Mesodermal cell (in vitro differentiated cells): ENCODE measurements around the gene MBNL3.
A peak's percentile ranks its signal among the peaks of the same experiment; 100 is the strongest.

ENCODE experiments used
- H3K27ac ChIP-seq: 2 replicates; pipeline ENCODE4 v1.7.0; 2013; ENCODE audit warnings: mild to moderate bottlenecking, low read depth, low read length, moderate library complexity; ENCODE audit not compliant: severe bottlenecking
- H3K36me3 ChIP-seq: 2 replicates; pipeline ENCODE4 v1.7.1; 2013; ENCODE audit warnings: mild to moderate bottlenecking, low read length, moderate library complexity; ENCODE audit not compliant: control insufficient read depth, insufficient read depth
- H3K4me1 ChIP-seq: one replicate; pipeline ENCODE4 v1.7.1; 2013; ENCODE audit warnings: mild to moderate bottlenecking, low read length; ENCODE audit not compliant: insufficient read depth, control insufficient read depth, poor library complexity, severe bottlenecking
- H3K4me3 ChIP-seq: 2 replicates; pipeline ENCODE4 v1.7.0; 2013; ENCODE audit warnings: low read length, control low read depth, mild to moderate bottlenecking; ENCODE audit not compliant: insufficient read depth, poor library complexity, severe bottlenecking; ENCODE audit errors: extremely low read depth
- H3K9me3 ChIP-seq: 2 replicates; pipeline ENCODE4 v1.7.1; 2013; ENCODE audit warnings: mild to moderate bottlenecking, low read length, moderate library complexity; ENCODE audit not compliant: control insufficient read depth
- WGBS, 2 experiments: methylation state at CpG; one replicate each; pipeline ENCODE4 v1.1.5; 2013; ENCODE audit warnings: missing lambda C conversion rate in 2 of 2; ENCODE audit not compliant: insufficient coverage in 2 of 2; 5-methylcytosine and 5-hydroxymethylcytosine counted together

The MBNL3 gene

DNA sequence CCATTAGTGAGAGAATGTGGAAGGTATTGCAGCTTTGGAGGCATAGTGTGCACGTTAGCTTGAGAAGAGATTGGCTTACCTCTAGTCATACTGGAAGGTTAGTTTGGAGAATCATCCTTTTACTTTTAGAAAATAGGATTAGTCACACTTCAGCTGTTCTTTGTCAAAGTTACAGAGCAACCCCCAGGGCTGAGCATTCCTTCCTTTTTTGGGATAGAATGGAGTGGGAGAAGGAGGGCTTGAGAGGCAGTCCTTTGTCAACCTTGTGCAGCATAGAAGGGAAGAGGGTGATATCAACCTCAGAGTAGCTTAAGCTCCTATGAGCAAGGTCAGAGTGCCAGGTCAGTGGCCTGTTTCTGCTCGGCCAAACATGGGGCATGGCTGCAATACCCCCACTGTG, 8.6 kb upstream of the MBNL3 start:
- no peaks in the 10 kb centered on the region for H3K4me1 ChIP-seq
- H3K4me3 ChIP-seq = no peak overlapping the region
- H3K27ac ChIP-seq = no peak overlapping the region
- no peaks in the 10 kb centered on the region for H3K9me3 ChIP-seq
- WGBS, 2 experiments = 71% methylated on average over 1 of the region's 2 CpGs; no CpG with 5 or more reads in 1 of the 2 experiments
- H3K36me3 ChIP-seq = no peaks in the 10 kb centered on the region

DNA sequence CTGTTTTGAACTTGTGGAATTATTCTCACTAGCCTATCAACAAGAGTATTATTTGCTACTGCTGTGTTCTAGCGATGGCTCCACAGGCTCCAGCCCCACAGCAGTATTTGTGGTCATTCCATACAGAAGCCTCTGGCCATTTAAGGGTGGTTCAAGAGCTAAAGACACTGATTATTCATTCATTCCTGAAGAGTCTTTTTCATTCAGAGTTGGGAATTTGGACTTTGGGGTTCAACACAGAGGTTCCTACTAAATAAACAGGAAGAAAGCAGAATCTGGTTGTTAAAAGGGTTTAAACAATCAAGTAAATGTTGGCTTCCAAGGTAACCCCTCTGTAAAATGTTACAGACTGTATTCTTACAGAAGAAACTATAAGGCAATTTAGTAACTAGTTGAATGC, 4.3 kb upstream of the MBNL3 start:
- Histone ChIP-seq H3K36me3 (no peaks in the 10 kb centered on the region), H3K27ac (no peak overlapping the region), H3K9me3 (no peaks in the 10 kb centered on the region), H3K4me3 (no peak overlapping the region), H3K4me1 (no peaks in the 10 kb centered on the region)
- WGBS, 2 experiments = no CpG with 5 or more reads among the region's 1 CpG

DNA sequence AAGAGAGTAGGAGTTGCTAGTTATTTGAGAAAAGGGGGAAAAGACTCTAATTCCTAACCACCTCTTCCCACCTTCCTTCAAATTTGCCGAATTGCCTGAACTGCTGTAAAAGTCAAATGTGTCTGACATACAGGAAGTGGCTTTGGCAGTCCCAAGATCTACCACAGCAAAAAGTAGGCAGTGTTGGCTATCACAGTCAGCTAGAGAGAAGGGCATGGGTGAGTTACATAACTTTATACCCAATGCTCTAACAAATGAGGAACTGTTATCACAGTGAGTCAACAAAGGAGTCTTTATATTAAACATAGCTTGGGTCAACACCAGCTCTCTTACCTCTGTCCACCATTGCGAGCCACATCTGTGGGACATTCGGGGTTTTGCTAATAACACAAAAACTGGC, 2.4 kb upstream of the MBNL3 start:
- no peaks in the 10 kb centered on the region for H3K36me3 ChIP-seq
- no CpG with 5 or more reads among the region's 3 CpGs for WGBS, 2 experiments
- no peak overlapping the region for H3K4me3 ChIP-seq
- H3K27ac ChIP-seq = no peak overlapping the region
- H3K4me1 ChIP-seq = no peaks in the 10 kb centered on the region
- H3K9me3 ChIP-seq = no peaks in the 10 kb centered on the region

DNA sequence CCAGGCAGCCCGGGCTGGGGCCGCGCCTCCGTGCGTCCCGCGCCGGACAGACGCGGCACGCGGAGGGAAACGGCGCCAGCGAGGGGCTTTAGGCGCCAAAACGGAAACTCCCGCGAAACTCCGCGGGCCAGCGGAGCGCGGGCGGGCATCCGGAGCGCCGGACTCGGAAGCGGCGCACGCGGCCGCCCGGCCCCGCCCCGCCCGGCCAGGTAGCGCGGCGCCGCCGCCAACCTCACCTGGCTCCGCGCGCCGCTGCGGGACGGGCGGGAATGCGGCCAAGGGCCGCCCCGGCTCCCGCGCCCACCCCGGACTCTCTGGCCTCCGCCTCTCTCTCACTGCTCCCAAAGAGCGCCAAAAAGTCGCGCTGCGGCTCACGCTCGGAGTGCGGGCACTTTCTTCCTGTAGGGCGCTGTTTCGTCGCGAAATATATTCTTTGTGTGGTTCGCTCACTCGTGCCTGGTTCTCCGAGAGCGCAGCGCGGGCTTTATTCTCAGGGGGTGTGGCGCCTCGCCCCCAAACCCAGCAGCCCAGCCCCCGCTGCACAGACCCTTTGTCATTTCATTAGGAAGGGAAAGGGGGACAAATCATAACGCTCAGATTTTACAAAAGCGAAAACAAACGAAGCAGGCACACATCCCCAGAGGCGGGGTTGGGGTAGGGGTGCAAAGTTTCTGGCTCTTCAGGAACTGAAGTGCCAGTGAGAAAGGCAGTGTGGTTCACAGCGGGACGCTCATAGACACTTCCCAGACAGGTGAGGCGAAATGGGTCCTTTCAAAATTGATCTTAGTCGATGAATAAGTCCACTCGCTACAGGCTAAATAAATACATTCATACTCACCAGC, 961 bp upstream of the MBNL3 start:
- H3K27ac ChIP-seq = no peak overlapping the region
- H3K4me3 ChIP-seq = peak overlapping the region; percentile 48

GRCh38 chrX:132488180-132488705, 595 bp downstream of the MBNL3 start:
- Histone ChIP-seq H3K36me3 (no peaks in the 10 kb centered on the region), H3K4me1 (no peaks in the 10 kb centered on the region), H3K27ac (no peak overlapping the region), H3K9me3 (no peaks in the 10 kb centered on the region), H3K4me3 (peak overlapping the region; percentile 48)
- WGBS, 2 experiments = no CpG with 5 or more reads among the region's 8 CpGs

More for the DNA sequence above, 961 bp upstream of the MBNL3 start:
- Histone ChIP-seq H3K9me3 (no peaks in the 10 kb centered on the region), H3K36me3 (no peaks in the 10 kb centered on the region), H3K4me1 (no peaks in the 10 kb centered on the region)
- 0% methylated on average over 2 to 17 of the region's 86 CpGs for WGBS, 2 experiments

GRCh38 chrX:132486599-132487178, 2.1 kb downstream of the MBNL3 start:
- H3K9me3 ChIP-seq = no peaks in the 10 kb centered on the region
- no CpG with 5 or more reads among the region's 2 CpGs for WGBS, 2 experiments
- no peak overlapping the region for H3K4me3 ChIP-seq
- no peaks in the 10 kb centered on the region for H3K36me3 ChIP-seq
- peaks cover 3% of the 10 kb centered on the region for H3K4me1 ChIP-seq
- H3K27ac ChIP-seq = no peak overlapping the region

GRCh38 chrX:132483951-132484350, 4.9 kb downstream of the MBNL3 start:
- no CpG with 5 or more reads among the region's 2 CpGs for WGBS, 2 experiments

DNA sequence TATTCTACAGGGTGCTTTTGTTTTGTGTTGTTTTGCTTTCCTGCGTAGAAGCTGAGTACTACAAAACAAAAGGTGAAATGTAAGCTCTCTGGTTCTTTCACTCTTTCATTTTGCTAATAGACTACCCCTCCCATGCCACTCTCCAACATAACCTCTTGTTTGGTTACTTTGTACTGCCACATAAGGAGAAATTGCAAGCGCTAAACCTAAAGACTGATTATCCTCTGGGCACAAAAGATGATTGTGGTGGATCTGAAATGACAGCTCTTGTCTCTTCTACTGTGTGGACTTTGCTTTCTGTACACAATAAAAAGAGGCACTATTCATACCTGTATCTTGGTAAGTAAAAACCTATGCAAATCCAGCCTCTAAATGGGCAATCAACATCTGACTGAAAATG, 5.3 kb downstream of the MBNL3 start:
- H3K27ac ChIP-seq = no peak overlapping the region
- H3K4me1 ChIP-seq = peaks cover 13% of the 10 kb centered on the region
- no peak overlapping the region for H3K4me3 ChIP-seq
- no CpG with 5 or more reads among the region's 2 CpGs for WGBS, 2 experiments
- no peaks in the 10 kb centered on the region for H3K36me3 ChIP-seq
- H3K9me3 ChIP-seq = no peaks in the 10 kb centered on the region

More at GRCh38 chrX:132483951-132484350, 4.9 kb downstream of the MBNL3 start:
- Histone ChIP-seq H3K4me3 (no peak overlapping the region), H3K27ac (no peak overlapping the region), H3K9me3 (no peaks in the 10 kb centered on the region), H3K4me1 (peaks cover 13% of the 10 kb centered on the region), H3K36me3 (no peaks in the 10 kb centered on the region)

DNA sequence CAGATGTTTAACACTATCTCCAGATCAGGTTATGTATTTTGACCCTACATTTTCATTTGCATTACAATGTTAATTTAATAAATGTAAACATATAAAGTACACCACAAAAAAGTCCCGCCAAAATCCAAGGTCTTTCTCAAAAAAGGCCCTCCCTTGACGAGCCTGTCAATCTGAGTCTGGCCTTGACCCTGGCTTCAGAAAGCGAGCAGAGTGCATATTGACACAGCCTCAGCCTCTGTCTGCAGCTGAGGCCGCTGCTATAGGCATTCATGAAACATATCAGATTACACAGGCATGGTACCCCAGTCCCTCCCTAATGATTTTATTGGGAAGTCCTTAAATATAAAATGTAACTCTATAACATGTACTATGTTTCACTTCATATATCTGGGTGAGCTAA, 6.2 kb downstream of the MBNL3 start:
- Histone ChIP-seq H3K36me3 (no peaks in the 10 kb centered on the region), H3K4me1 (peaks cover 13% of the 10 kb centered on the region), H3K4me3 (no peak overlapping the region), H3K9me3 (no peaks in the 10 kb centered on the region), H3K27ac (no peak overlapping the region)
- WGBS, 2 experiments = 92% methylated on average over 2 of the region's 4 CpGs; no CpG with 5 or more reads in 1 of the 2 experiments

DNA sequence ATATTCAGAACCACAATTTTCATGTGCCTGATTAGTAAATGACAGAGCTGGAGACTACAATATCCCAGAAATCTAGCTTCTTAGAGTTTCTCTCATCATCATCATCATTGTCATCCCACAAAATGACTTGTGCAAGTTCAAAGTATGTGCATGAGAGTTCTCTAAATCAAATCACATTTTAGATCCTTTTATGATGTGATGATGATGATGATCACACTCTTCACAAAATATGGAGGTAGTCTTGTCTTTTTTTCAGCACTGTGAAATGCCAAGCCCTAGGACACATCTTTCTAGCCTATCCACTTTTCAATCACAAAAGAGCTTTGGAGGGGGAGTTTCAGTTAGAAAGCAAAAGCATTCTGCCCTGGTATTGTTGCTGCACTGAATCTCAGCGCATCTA, 7.4 kb downstream of the MBNL3 start:
- Histone ChIP-seq H3K4me3 (no peak overlapping the region), H3K36me3 (no peaks in the 10 kb centered on the region)
- WGBS, 2 experiments = no CpG with 5 or more reads among the region's 1 CpG

More for the DNA sequence above, 7.4 kb downstream of the MBNL3 start:
- H3K9me3 ChIP-seq = no peaks in the 10 kb centered on the region
- no peak overlapping the region for H3K27ac ChIP-seq
- H3K4me1 ChIP-seq = peaks cover 13% of the 10 kb centered on the region
